HG03025 (cell line): ENCODE results near the gene E2F1.

Experiments used
- ATAC-seq: cut with Tn5 transposase; IDR thresholded peaks from one replicate; pipeline ENCODE4 v1.9.1; 2021; ENCODE audit warnings: mild to moderate bottlenecking, moderate library complexity; ENCODE audit not compliant: unreplicated experiment, low FRiP score

Gene E2F1

DNA sequence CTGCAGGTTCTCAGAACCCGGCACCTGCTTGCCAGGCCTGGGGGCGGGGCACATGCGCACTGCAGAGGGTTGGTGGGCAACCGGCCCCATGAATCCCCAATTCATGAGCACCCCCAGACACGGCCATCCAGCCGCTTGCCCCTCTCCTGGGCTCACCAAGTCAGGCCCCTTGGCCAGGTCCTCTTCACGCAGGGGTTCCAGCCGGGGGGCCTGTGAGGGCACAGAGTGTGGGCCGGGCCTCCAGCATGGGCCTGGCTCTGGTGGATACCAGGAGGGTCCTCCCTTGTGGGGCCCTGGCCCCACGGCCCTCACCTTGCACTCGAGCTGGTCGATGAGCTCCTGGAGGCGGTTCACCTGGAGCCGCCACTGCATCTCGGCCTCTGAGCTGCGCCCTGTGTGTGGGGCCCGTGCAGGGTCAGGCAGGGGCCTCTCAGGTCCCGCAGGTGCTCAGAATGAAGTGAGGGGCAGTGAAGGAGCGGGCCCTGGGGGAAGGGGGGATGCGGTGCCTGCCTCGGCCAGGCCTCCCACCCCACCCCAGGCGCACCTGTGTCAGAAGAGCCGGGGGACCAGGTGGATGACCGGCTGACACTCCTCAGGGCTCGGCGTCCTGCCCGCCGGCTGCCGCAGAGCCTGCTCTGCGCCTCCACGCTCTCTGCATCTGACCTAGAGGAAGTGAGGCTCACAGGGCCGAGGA is 26.7 kb downstream of the E2F1 start:
- no peak for ATAC-seq

DNA sequence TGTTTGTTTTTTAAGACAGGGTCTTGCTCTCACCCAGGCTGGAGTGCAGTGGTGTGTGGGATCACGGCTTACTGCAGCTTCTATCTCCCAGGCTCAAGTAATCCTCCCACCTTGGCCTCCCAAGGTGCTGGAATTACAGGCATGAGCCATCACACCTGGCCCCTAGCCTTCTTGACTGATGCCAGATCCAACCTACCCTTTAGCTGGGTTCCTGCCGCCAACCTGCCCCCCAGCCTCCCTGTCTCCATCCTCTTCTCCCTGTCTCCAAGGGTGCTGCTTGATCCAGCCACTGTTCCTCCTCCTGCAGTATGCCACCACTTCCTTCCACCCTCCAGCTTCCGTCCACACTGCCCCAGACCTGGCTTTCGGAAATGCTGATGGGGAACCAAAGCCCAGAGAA is 27.3 kb downstream of the E2F1 start:
- ATAC-seq = no peak

DNA sequence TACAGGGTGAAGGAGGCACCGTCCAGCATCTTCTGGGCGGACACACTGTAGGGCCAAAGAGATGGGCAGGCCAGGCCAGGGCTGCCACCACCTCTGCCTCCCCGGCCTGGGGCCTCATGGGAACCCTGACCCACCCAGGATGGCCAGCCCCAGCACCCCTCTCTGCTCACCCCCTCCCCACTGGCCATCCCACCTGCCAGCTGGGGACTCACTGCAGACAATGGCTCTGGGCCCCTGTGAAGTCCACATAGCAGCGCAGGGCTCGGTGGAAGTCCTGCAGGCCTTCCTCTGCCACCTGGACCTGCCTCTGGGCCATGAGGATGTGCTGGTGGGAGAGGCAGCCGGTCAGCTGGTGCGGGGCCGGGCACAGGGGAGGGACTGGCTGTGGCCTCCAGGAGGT is 27.7 kb downstream of the E2F1 start:
- ATAC-seq = no peak

DNA sequence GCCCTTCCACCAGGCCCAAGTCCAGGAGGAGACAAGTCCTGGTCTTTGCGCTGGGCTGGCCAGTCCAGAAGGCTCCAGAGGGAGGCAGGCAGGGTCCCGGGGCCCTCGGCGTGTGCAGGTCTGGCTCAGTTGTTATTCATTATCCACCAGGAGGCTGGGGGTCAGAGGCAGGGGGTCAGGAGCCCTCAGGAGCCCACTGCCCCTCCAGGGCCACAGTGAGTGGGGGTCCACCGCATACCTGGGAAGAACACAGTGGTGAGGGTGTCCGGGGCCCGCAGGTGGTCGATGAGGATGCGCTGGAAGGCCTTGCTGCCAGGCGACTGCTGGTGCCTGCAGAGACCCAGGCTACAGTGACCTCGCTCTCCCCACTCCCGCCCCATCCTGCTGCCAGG is 28.5 kb downstream of the E2F1 start:
- no peak for ATAC-seq

DNA sequence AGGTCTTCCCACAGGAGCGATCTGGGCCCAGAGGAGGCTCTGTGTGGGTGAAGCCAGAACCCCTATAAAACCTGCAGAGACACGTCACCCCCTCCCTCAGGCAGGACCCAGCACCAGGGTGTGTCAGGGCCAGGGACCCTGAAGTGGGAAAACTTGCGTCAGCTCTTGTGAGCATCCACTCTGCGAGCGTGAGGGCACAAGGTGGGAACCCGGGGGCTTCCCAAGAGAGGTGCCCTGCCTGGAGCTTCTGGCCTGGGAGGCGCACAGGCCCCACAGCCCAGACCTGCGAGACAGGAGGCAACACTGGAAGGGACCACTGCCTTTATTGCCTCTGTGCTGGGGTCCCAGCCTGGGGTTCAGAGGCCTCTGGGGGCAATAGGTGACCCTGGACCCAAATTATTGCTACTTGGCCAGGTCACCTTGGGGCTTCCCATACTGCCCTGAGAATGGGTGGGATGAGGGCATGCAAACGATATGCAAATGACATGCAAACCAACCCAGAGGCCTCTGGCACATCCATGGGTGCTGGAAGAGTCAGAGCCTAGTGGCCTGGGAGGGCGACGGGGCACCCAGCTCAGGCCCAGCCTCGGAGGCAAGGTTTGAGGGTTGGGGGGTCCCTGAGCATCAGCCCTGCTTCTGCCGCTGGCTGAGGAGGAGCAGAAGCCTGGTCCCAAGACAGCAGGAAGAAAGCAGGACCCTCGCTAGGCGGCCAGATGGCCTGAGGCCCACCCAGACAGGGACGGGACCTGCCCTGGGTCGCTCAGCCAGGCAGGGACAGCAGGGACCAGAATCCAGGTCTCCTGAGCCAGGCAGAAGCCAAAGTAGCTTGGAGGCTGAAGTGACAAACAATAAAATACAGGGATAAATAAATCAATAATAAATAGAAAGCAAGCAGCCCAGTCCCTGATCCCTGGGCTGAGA is 29.1 kb downstream of the E2F1 start:
- ATAC-seq = no peak

- ATAC-seq = no peak
Observed at GRCh38 chr20:33656010-33656782, 30.0 kb downstream of the E2F1 start.

- ATAC-seq = no peak
Observed at GRCh38 chr20:33655164-33655563, 31.0 kb downstream of the E2F1 start.

DNA sequence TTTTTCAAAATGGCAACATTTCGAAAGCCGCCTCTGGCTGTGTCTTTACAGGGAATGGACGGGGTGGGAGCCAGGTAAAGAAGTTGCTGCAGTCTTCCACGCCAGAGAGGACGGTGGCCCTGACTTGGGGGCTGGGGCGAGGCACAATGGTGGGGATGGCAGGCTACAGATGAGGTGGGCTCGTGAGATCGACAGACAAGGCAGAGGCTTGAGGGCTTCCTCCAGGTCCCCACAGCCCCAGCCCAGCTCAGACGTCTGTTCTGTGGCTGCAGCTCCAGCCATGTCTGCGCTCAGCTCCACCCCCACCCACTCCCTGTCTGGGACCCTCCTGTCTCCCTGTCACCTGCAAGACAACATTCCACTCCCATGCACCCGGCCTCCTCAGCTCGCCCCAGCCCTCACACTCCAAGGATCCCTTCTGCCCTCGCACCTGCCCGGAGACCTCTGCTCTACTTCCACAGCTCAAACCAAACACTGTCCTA is 31.5 kb downstream of the E2F1 start:
- no peak for ATAC-seq

GRCh38 chr20:33653900-33654596 is 32.1 kb downstream of the E2F1 start:
- no peak for ATAC-seq

- ATAC-seq = no peak
Observed at GRCh38 chr20:33653218-33653899, 32.8 kb downstream of the E2F1 start.

- ATAC-seq = no peak
Observed at GRCh38 chr20:33651562-33652048, 34.6 kb downstream of the E2F1 start.

DNA sequence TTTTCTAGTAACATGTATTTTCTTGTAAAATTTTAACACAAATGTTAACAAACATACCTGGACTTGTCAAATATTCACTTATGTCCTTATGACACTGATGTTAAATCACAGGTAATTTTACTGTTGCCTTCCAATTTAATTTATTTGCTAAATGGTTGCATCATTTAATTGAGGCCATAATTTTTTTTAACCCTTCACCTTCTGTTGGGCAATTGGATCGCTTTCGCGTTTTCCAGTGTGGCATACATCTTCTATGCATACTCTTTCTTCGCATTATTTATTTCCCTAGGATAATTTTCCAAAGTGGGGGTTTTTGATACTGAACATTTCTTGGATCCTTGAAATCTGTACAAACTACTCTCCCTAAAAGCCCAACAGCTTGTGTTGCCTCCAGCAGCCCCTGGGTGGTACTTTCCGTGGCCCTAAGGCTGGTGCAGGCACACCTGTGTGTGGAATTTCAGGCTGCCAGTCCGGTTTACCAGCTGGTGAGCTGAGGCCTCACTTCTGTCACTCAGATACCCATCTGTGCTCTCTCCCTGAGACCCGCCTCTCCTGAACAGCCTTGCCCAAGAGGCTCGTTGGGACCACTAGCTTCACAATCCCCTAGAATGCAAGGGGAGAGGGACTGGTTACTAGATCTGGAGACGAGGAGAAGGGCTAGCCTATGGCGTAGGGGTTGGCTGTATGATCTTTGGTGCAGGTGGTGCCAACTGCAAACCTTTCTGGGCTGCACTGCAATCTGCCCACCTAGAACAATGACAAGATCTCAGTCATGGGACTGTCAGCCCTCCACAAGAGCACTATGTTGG is 35.2 kb downstream of the E2F1 start:
- no peak for ATAC-seq

DNA sequence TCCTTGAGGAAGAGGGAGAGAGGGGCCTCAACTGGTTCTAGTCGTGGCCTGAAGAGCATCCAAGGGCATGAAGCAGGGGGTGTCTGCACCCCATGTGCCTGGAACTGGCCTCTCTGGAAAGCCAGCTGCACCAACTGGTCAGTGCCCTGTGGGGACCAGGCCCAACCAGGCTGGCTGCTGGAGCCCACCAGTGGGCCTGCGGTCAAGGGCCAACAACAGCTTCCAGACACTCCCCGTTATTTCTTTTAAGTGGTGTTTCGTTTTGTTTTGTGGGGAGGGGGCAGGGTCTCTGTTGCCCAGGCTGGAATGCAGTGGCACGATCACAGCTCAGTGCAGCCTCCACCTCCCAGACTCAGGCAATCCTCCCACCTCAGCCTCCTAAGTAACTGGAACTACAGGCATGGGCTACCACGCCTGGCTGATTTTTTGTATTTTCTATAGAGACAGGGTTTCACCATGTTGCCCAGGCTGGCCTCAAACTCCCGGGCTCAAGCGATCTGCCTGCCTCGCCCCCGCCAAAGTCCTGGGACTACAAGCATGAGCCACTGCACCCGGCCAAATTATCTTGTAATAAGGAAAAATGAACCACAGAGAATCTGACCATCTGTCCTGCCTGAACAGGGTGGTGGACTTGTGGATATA is 36.0 kb downstream of the E2F1 start:
- no peak for ATAC-seq

GRCh38 chr20:33649201-33649681 is 36.9 kb downstream of the E2F1 start:
- ATAC-seq = no peak

DNA sequence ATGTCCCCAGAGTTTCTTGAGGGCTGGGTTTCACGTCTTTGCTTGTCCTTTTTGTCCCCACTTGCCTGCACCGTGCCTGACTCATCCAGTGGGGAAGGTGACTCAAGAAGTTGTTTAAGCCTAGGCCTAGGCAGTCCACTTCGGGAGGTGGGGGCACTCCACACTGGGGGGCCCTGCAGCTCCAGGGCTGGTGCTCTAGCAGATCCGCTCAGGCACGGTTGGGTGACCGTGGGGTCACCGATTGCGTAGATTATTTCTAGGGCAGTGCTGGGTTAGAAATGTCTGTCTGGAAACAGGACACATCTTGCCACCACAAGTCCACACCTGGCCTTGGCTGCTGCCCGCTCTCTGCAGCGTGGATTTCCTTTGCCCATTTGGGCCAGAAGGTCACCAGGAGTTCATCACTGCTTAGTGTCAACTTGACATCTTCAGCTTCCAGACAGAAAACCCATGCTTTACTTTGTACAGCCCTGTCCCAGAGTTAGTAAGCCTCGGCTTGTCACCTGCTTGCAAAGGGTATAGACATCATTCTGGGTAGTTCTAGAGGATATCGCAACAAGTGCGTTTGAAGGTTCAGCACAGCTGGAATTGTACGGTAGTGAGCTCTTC is 37.7 kb downstream of the E2F1 start:
- no peak for ATAC-seq

DNA sequence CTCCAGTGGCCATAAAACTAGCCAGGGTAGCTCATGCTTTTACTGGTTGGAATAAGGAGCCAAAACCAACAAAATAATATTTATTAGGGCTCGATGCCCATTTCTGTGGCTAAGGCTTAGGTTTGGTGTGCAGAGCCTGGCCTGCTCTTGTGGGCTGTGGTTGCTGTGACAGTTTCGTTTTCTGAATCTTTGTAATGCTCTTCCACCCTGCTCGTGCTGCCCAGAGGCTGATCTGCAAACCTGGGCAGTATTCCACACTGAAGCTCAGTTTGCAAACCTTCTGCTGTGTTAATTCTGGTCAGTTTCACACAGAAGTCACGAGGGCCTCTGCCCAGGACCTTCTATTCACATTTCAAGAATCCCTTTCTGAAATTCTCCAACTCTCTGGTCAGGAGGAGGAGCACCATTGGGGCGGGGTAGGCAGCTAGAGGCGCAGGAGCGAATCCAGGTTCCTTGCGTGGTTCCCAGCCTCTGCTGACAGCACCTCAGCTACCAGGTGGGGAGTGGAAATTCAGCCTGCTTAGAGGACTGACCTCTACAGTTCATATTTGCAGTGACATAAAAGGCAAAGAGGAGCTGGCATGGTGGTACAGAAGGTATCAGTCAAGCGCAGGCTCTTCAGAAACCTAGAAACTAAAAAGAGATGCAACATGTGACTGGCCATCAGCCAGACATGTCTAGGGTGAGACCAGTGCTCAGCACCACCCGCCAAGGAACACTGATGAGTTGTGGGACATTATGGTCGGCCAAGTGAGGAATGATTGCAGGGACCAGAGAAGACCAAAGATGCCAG is 38.4 kb downstream of the E2F1 start:
- ATAC-seq = no peak
